GM12878 (cell line): Measurements from ENCODE around the gene TMIGD2. TPM values are rescaled to one million over a fixed set of nuclear protein-coding genes. Genes with fewer than 3 reads are reported as not detected.
A peak's percentile ranks its signal among the peaks of the same experiment; 100 is the strongest.

Experiments
- ATAC-seq: fragments of 200-7000 bp; cut with Tn5 transposase; 3 replicates; pipeline ENCODE4 v1.9.1; 2020; ENCODE audit warnings: mild to moderate bottlenecking, moderate library complexity
- BruUV-seq: library from RNA; stranded (reverse); fragments of 400-500 nt; replicated peaks from 2 replicates; lab custom pipeline; 2021; lab: Mats Ljungman, UMichigan
- CTCF ChIA-PET: fragments of 300-600 bp; sonication (Branson Sonifier 250); formaldehyde crosslinking; extraction: SDS; loops from one replicate; lab custom pipeline; 2021; ENCODE audit warnings: inconsistent platforms; lab: Yijun Ruan, JAX
- POLR2A ChIA-PET: fragments of 350-600 bp; formaldehyde crosslinking; extraction: SDS; loops from one replicate; lab custom pipeline; 2021; ENCODE audit warnings: inconsistent platforms; lab: Charles Lee
- RAD21 ChIA-PET: fragments of 300-600 bp; sonication (Branson Sonifier 250); formaldehyde crosslinking; loops from one replicate; lab custom pipeline; 2023; ENCODE audit warnings: antibody characterized with exemption; ENCODE audit not compliant: unreplicated experiment; lab: Charles Lee
- SMC1A ChIA-PET: fragments of 300-600 bp; sonication (Branson Sonifier 250); formaldehyde crosslinking; loops from one replicate; lab custom pipeline; 2023; ENCODE audit not compliant: unreplicated experiment, uncharacterized antibody; lab: Charles Lee
- DNase-seq: peaks from one replicate; pipeline ENCODE4 v3.0.0-alpha.2; 2011; ENCODE audit warnings: low read depth, low spot score
- FAIRE-seq: peaks from 3 replicates; lab custom pipeline; 2011; peaks lifted over from hg19 to GRCh38; lab: Jason Lieb, UNC
- H2AFZ ChIP-seq: 2 replicates; pipeline ENCODE4 v1.6.0; 2011; ENCODE audit warnings: low read depth, low read length, control low read depth; ENCODE audit not compliant: control insufficient read depth
- H3K27ac ChIP-seq: 2 replicates; pipeline ENCODE4 v1.5.1; 2011; ENCODE audit warnings: control low read depth; ENCODE audit not compliant: control insufficient read depth, insufficient read depth
- H3K27me3 ChIP-seq, 2 experiments: replicated peaks in 1 of 2; 2 replicates each; pipeline versions ENCODE4 v1.6.0 to v1.6.1; 2011; ENCODE audit warnings: low read length in 1 of 2; ENCODE audit not compliant: control insufficient read depth in 2 of 2, insufficient read depth in 2 of 2
- H3K36me3 ChIP-seq, 2 experiments: 2 replicates each; pipeline ENCODE4 v1.5.1; 2011; ENCODE audit warnings: low read length in 1 of 2; ENCODE audit not compliant: control insufficient read depth in 2 of 2, insufficient read depth in 2 of 2
- H3K4me1 ChIP-seq: 2 replicates; pipeline ENCODE4 v1.6.1; 2011; ENCODE audit warnings: mild to moderate bottlenecking, low read length, moderate library complexity, mixed read lengths; ENCODE audit not compliant: control insufficient read depth, insufficient read depth
- H3K4me2 ChIP-seq: 2 replicates; pipeline ENCODE4 v1.6.0; 2011; ENCODE audit warnings: control low read depth; ENCODE audit not compliant: control insufficient read depth, insufficient read depth
- H3K4me3 ChIP-seq: fragments of 200-600 bp; sonication (generic); 2 replicates; pipeline ENCODE4 v1.5.1; 2016
- H3K79me2 ChIP-seq: 2 replicates; pipeline ENCODE4 v1.6.0; 2011; ENCODE audit warnings: low read length; ENCODE audit not compliant: control insufficient read depth, insufficient read depth
- H3K9ac ChIP-seq: 2 replicates; pipeline ENCODE4 v1.8.0; 2011; ENCODE audit warnings: low read length, control low read depth, mixed read lengths; ENCODE audit not compliant: control insufficient read depth, insufficient read depth
- H3K9me3 ChIP-seq: replicated peaks from 3 replicates; pipeline ENCODE4 v1.5.1; 2011; ENCODE audit warnings: mild to moderate bottlenecking, low read length; ENCODE audit not compliant: control insufficient read depth, insufficient read depth
- H4K20me1 ChIP-seq: 2 replicates; pipeline ENCODE4 v1.6.0; 2011; ENCODE audit not compliant: control insufficient read depth, insufficient read depth
- CBX5 ChIP-seq: sonication (generic); IDR thresholded peaks from 2 replicates; pipeline ENCODE4 v1.6.1; 2016; ENCODE audit warnings: low read depth, moderate library complexity, mild to moderate bottlenecking, inconsistent platforms
- FOXK2 ChIP-seq: fragments of 450-650 bp; IDR thresholded peaks from 2 replicates; pipeline ENCODE4 v1.6.1; 2017; ENCODE audit warnings: mild to moderate bottlenecking, moderate library complexity
- MTA3 ChIP-seq: IDR thresholded peaks from 2 replicates; pipeline ENCODE4 v1.6.1; 2012; ENCODE audit warnings: low read length, inconsistent platforms, borderline replicate concordance
- MYB ChIP-seq: fragments of 150-350 bp; IDR thresholded peaks from 2 replicates; pipeline ENCODE4 v1.6.1; 2014; ENCODE audit warnings: mild to moderate bottlenecking, low read depth, low read length, borderline replicate concordance
- NFYB ChIP-seq: IDR thresholded peaks from 2 replicates; pipeline ENCODE4 v1.6.1; 2011; ENCODE audit warnings: low read depth, mild to moderate bottlenecking, low read length, improper control_type of control experiment, moderate library complexity; ENCODE audit not compliant: insufficient read depth
- RCOR1 ChIP-seq: conservative IDR thresholded peaks from 2 replicates; pipeline ENCODE4 v1.6.1; 2012; ENCODE audit warnings: low read depth, low read length, improper control_type of control experiment
- SMAD1 ChIP-seq: fragments of 450-650 bp; IDR thresholded peaks from 2 replicates; pipeline ENCODE4 v1.6.1; 2018; ENCODE audit warnings: mild to moderate bottlenecking, low read depth; ENCODE audit not compliant: partially characterized antibody
- SRF ChIP-seq, 2 experiments: IDR thresholded peaks; 2 replicates each; pipeline ENCODE4 v1.6.1; 2011; ENCODE audit warnings: low read depth in 2 of 2, low read length in 2 of 2, mild to moderate bottlenecking in 1 of 2, moderate library complexity in 1 of 2
- WRNIP1 ChIP-seq: IDR thresholded peaks from 2 replicates; pipeline ENCODE4 v1.6.1; 2011; ENCODE audit warnings: low read depth, low read length, improper control_type of control experiment, borderline replicate concordance
- ZNF217 ChIP-seq: fragments of 450-650 bp; IDR thresholded peaks from 2 replicates; pipeline ENCODE4 v1.6.1; 2017; ENCODE audit warnings: antibody characterized with exemption, mild to moderate bottlenecking
- WGBS: methylation state at CpG from one replicate; pipeline ENCODE4 v1.1.6; 2016; ENCODE audit warnings: low lambda C conversion rate; ENCODE audit not compliant: insufficient replicate concordance, insufficient coverage; ENCODE audit errors: missing lambda C conversion rate; 5-methylcytosine and 5-hydroxymethylcytosine counted together
- in situ Hi-C: fragments of 300-500 bp; cut with MboI; formaldehyde crosslinking; loops from 9 replicates; pipeline ENCODE4 v1.14.3; 2018; ENCODE audit warnings: mixed read lengths
- intact Hi-C: fragments of 100-400 bp; cut with micrococcal nuclease; formaldehyde crosslinking; loops from one replicate; pipeline ENCODE4 v1.14.2; 2022; ENCODE audit not compliant: unreplicated experiment
- polyA plus RNA-seq, 11 experiments: library from polyadenylated mRNA; depleted of rRNA in 4 of 11; unstranded in 6 of 11; stranded (reverse) in 5 of 11; fragments of >200 nt; fragmentation: Nextera tagmentation in 4 of 11; fragmentation: Illumina TruSeq in 1 of 11; extraction: Ambion mirVana in 4 of 11; extraction: Trizol in 1 of 11; gene quantifications; 1 replicate in 1 of 11; 2 replicates in 10 of 11; pipeline versions ENCODE4 v1.2.1 to v1.2.3, GENCODE V29; 2011 to 2016; ENCODE audit warnings: inconsistent platforms in 2 of 11, missing spikeins in 2 of 11, low read depth in 1 of 11
- total RNA-seq, 4 experiments: library from RNA; depleted of rRNA in 3 of 4; stranded (reverse); fragments of >200 nt in 3 of 4; fragmentation: Illumina TruSeq in 1 of 4; extraction: Trizol in 1 of 4; gene quantifications; 2 replicates each; pipeline versions ENCODE4 v1.2.1 to v1.2.3, GENCODE V29; 2013 to 2021
- TF ChIP-seq, protein P1 (sequence below): fragments of 450-650 bp; IDR thresholded peaks from 2 replicates; pipeline ENCODE4 v1.6.1; 2018; ENCODE audit warnings: borderline replicate concordance, mild to moderate bottlenecking; ENCODE audit not compliant: partially characterized antibody
- TF ChIP-seq, protein P2 (sequence below): fragments of 450-650 bp; IDR thresholded peaks from 2 replicates; pipeline ENCODE4 v1.6.1; 2014; ENCODE audit warnings: mild to moderate bottlenecking
- TF ChIP-seq, protein P3 (sequence below): fragments of 450-650 bp; IDR thresholded peaks from 2 replicates; pipeline ENCODE4 v1.6.1; 2016; ENCODE audit warnings: mild to moderate bottlenecking

TMIGD2 gene
- total and polyA plus RNA-seq, 10 of the 15 experiments (the other 5 are each of a cell fraction or from before 2014, with no cell fraction given): 0.09 to 0.40 (median 0.14) TPM; not detected in 5

DNA sequence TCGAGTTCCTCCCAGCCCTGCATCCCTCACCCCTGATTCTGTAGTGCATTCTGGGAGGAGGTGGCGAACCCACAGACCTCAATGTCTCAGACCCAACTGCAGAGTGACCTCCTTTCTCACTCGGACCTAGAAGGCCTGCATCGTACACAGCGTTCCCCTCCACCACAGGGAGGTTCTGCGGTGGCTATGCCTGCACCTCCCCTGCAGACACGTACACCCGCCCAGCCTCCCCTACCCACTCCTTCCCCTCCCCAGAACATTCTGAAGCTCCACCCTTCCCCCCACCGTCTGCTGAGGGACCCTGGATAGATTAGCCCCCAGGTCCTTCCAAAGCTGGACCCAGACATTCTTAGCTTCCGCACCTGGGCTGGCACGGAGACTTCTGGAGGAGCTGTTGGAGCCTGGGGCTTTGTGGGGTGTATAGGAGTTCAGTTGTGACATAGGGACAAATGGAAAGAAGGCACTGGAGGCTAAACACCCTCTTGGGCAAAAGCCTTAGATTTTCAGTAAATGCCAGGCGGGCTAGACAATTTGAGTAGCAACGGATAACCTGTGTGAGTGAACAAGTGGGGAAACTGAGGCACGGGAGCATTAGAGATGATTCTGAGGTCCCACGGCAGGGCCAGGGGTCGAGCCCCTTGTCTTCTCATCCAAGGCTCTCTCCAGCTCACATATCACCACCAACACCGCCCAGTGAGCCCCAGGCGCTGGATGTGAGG lies 1.8 kb upstream of the TMIGD2 start:
- ChIA-PET SMC1A (no interaction called here), RAD21 (no interaction called here), CTCF (no interaction called here), POLR2A (no interaction called here)
- Histone ChIP-seq H3K27me3 (no peaks in the 10 kb centered on the region), H3K4me1 (no peaks in the 10 kb centered on the region), H3K36me3 (no peaks in the 10 kb centered on the region), H3K9me3 (no peaks in the 10 kb centered on the region), H3K9ac (no peak overlapping the region), H3K4me3 (no peak overlapping the region; the same call in 1 of the 2 replicates), H2AFZ (no peak overlapping the region), H3K79me2 (no peaks in the 10 kb centered on the region), H3K27ac (no peak overlapping the region), H3K4me2 (0 out of 2 replicates have a peak overlapping the region, but pooled peaks have one; percentile 33), H4K20me1 (no peaks in the 10 kb centered on the region)
- in situ Hi-C loops: no loop called here
- ATAC-seq: no peak
- 31% methylated on average over 18 of the region's 18 CpGs for WGBS
- no peak for FAIRE-seq
- no TSS peak for BruUV-seq
- intact Hi-C loops: no loop called here
- TF ChIP-seq CBX5 (no peak), FOXK2 (no peak), SRF (IDR thresholded peaks at IDR 0.05; ENCODE audit: low read depth in 2 of 2, low read length in 2 of 2) (no peak), WRNIP1 (no peak), SMAD1 (no peak), MTA3 (no peak), MYB (no peak), RCOR1 (no peak), NFYB (no peak), ZNF217 (no peak)
- TF ChIP-seq, protein P1, sequence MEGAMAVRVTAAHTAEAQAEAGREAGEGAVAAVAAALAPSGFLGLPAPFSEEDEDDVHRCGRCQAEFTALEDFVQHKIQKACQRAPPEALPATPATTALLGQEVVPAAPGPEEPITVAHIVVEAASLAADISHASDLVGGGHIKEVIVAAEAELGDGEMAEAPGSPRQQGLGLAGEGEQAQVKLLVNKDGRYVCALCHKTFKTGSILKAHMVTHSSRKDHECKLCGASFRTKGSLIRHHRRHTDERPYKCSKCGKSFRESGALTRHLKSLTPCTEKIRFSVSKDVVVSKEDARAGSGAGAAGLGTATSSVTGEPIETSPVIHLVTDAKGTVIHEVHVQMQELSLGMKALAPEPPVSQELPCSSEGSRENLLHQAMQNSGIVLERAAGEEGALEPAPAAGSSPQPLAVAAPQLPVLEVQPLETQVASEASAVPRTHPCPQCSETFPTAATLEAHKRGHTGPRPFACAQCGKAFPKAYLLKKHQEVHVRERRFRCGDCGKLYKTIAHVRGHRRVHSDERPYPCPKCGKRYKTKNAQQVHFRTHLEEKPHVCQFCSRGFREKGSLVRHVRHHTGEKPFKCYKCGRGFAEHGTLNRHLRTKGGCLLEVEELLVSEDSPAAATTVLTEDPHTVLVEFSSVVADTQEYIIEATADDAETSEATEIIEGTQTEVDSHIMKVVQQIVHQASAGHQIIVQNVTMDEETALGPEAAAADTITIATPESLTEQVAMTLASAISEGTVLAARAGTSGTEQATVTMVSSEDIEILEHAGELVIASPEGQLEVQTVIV: no peak
- TF ChIP-seq, protein P2, sequence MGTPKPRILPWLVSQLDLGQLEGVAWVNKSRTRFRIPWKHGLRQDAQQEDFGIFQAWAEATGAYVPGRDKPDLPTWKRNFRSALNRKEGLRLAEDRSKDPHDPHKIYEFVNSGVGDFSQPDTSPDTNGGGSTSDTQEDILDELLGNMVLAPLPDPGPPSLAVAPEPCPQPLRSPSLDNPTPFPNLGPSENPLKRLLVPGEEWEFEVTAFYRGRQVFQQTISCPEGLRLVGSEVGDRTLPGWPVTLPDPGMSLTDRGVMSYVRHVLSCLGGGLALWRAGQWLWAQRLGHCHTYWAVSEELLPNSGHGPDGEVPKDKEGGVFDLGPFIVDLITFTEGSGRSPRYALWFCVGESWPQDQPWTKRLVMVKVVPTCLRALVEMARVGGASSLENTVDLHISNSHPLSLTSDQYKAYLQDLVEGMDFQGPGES: no peak
- TF ChIP-seq, protein P3, sequence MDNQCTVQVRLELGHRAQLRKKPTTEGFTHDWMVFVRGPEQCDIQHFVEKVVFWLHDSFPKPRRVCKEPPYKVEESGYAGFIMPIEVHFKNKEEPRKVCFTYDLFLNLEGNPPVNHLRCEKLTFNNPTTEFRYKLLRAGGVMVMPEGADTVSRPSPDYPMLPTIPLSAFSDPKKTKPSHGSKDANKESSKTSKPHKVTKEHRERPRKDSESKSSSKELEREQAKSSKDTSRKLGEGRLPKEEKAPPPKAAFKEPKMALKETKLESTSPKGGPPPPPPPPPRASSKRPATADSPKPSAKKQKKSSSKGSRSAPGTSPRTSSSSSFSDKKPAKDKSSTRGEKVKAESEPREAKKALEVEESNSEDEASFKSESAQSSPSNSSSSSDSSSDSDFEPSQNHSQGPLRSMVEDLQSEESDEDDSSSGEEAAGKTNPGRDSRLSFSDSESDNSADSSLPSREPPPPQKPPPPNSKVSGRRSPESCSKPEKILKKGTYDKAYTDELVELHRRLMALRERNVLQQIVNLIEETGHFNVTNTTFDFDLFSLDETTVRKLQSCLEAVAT: no peak
- DNase-seq: no peak
